ENCODE measurements around the gene TOMM40L.
"Not testable (repeated sequence)": the region's sequence is repeated elsewhere in the genome, so short reads cannot be mapped to it uniquely, and the experiment has no call there.

Gene TOMM40L

GRCh38 chr1:161222175-161223019 is 3.5 kb upstream of the TOMM40L start:
- DNase-seq: no peak

- DNase-seq: no peak
Observed at GRCh38 chr1:161223805-161224694, 1.8 kb upstream of the TOMM40L start.

GRCh38 chr1:161224695-161225087 is 1.2 kb upstream of the TOMM40L start:
- DNase-seq: not testable (repeated sequence)

- no peak for DNase-seq
Observed at GRCh38 chr1:161225178-161225533, 704 bp upstream of the TOMM40L start.

- DNase-seq: no peak
Observed at GRCh38 chr1:161226320-161226711, 456 bp downstream of the TOMM40L start.

GRCh38 chr1:161226759-161227158 is 899 bp downstream of the TOMM40L start:
- no peak for DNase-seq

- peak; percentile 89 for DNase-seq
Observed at GRCh38 chr1:161227196-161227871, 1.5 kb downstream of the TOMM40L start.

GRCh38 chr1:161228032-161228431 is 2.2 kb downstream of the TOMM40L start:
- DNase-seq: no peak

- DNase-seq: no peak
Observed at GRCh38 chr1:161229896-161230295, 4.0 kb downstream of the TOMM40L start.

- no peak for DNase-seq
Observed at GRCh38 chr1:161230762-161231161, 4.9 kb downstream of the TOMM40L start.

GRCh38 chr1:161233102-161233501 is 7.2 kb downstream of the TOMM40L start:
- DNase-seq: no peak

GRCh38 chr1:161235957-161236775 is 10.3 kb downstream of the TOMM40L start:
- no peak for DNase-seq

- DNase-seq: no peak
Observed at GRCh38 chr1:161238039-161238473, 12.2 kb downstream of the TOMM40L start, which contains the start of gene NR1I3. TSS of gene NR1I3 (minus strand) at chr1:161238203. CDS start at chr1:161236565, 1,638 bp downstream.

- DNase-seq: no peak
Observed at GRCh38 chr1:161241682-161242081, 15.8 kb downstream of the TOMM40L start.

GRCh38 chr1:161242313-161242712 is 16.5 kb downstream of the TOMM40L start:
- DNase-seq: no peak

GRCh38 chr1:161244888-161245287 is 19.0 kb downstream of the TOMM40L start:
- no peak for DNase-seq

- DNase-seq: not testable (repeated sequence)
Observed at GRCh38 chr1:161250100-161250499, 24.2 kb downstream of the TOMM40L start.

- no peak for DNase-seq
Observed at GRCh38 chr1:161250829-161251228, 25.0 kb downstream of the TOMM40L start.

- DNase-seq: no peak
Observed at GRCh38 chr1:161251579-161251978, 25.7 kb downstream of the TOMM40L start.

- not testable (repeated sequence) for DNase-seq
Observed at GRCh38 chr1:161255302-161255701, 29.4 kb downstream of the TOMM40L start.

- not testable (repeated sequence) for DNase-seq
Observed at GRCh38 chr1:161255955-161256520, 30.2 kb downstream of the TOMM40L start.

GRCh38 chr1:161257109-161257508 is 31.2 kb downstream of the TOMM40L start:
- not testable (repeated sequence) for DNase-seq
